PFSK-1 (cell line): ENCODE data around the gene ITPA.

ENCODE experiments used
- FOXP2 ChIP-seq: optimal IDR thresholded peaks from 2 replicates; pipeline ENCODE3; 2011; ENCODE audit warnings: borderline replicate concordance, control low read depth, inconsistent platforms; ENCODE audit not compliant: insufficient read depth; ENCODE audit errors: extremely low read length, extremely low read depth
- POLR2AphosphoS5 ChIP-seq: IDR thresholded peaks from 2 replicates; pipeline ENCODE4 v1.6.1; 2012; ENCODE audit warnings: low read depth, mild to moderate bottlenecking, control low read depth, low read length, moderate library complexity
- REST ChIP-seq, 2 experiments: IDR thresholded peaks; 2 replicates each; pipeline versions ENCODE4 v1.6.1 to v1.8.0; 2011 to 2012; ENCODE audit warnings: low read depth in 2 of 2, low read length in 2 of 2, control low read depth in 1 of 2, inconsistent platforms in 1 of 2, mild to moderate bottlenecking in 1 of 2, moderate library complexity in 1 of 2; ENCODE audit not compliant: insufficient read depth in 1 of 2
- SIN3A ChIP-seq: IDR thresholded peaks from 2 replicates; pipeline ENCODE4 v1.6.1; 2012; ENCODE audit warnings: mild to moderate bottlenecking, low read length, moderate library complexity, borderline replicate concordance; ENCODE audit not compliant: insufficient read depth
- TAF1 ChIP-seq: IDR thresholded peaks from 2 replicates; pipeline ENCODE4 v1.6.1; 2012; ENCODE audit warnings: low read length, control low read depth, borderline replicate concordance; ENCODE audit not compliant: insufficient read depth

ITPA gene

GRCh38 chr20:3238616-3239025 lies 29.3 kb downstream of the ITPA start:
- TF ChIP-seq SIN3A (no peak), POLR2AphosphoS5 (no peak), TAF1 (no peak), FOXP2 (no peak), REST (IDR thresholded peaks at IDR 0.05; ENCODE audit: insufficient read depth in 1 of 2, low read depth in 2 of 2, low read length in 2 of 2) (no peak)

GRCh38 chr20:3239026-3239866 lies 29.9 kb downstream of the ITPA start, which contains the start of gene SLC4A11:
SLC4A11 (minus strand) TSS chr20:3239190; CDS start chr20:3239137, 53 bp downstream.
- TF ChIP-seq REST (IDR thresholded peaks at IDR 0.05; ENCODE audit: insufficient read depth in 1 of 2, low read depth in 2 of 2, low read length in 2 of 2) (no peak), POLR2AphosphoS5 (no peak), FOXP2 (peak; percentile 23), TAF1 (no peak)

- TF ChIP-seq REST (IDR thresholded peaks at IDR 0.05; ENCODE audit: insufficient read depth in 1 of 2, low read depth in 2 of 2, low read length in 2 of 2), result no peak
These were observed 30.8 kb downstream of the ITPA start for GRCh38 chr20:3239867-3240775.

- TF ChIP-seq FOXP2 (no peak), SIN3A (no peak), POLR2AphosphoS5 (no peak), REST (IDR thresholded peaks at IDR 0.05; ENCODE audit: insufficient read depth in 1 of 2, low read depth in 2 of 2, low read length in 2 of 2) (no peak), TAF1 (no peak)
These were observed 31.6 kb downstream of the ITPA start for GRCh38 chr20:3240776-3241363.
